HTR-8/SVneo (cell line): ENCODE data around the gene WDSUB1.

Source experiments
- DNase-seq: peaks from one replicate; pipeline ENCODE4 v3.0.0; 2011; ENCODE audit warnings: low spot score, mixed read lengths; ENCODE audit not compliant: insufficient read length
- FAIRE-seq: peaks from 2 replicates; lab custom pipeline; 2011; peaks lifted over from hg19 to GRCh38; lab: Jason Lieb, UNC

WDSUB1 gene

GRCh38 chr2:159267921-159268320 lies 18.6 kb downstream of the WDSUB1 start:
- no peak for DNase-seq
- peak; percentile 28 for FAIRE-seq

DNA sequence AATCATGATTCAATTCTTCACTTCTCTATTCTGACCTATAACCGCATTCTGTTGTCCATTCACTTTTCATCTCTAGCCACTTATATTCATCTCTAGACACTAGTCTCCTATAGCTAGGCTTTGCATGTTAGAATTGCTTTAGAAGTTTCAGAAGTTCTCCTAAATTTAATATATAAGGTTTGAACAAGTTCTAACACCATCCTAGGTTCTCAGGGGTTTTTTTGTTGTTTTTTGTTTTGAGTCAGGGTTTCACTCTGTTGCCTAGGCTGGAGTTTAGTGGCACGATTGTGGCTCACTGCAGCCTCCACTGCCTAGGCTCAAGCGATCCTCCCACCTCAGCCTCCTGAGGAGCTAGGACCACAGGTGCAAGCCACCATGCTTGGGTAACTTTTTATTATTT lies 19.9 kb downstream of the WDSUB1 start:
- FAIRE-seq, result no peak
- no peak for DNase-seq

DNA sequence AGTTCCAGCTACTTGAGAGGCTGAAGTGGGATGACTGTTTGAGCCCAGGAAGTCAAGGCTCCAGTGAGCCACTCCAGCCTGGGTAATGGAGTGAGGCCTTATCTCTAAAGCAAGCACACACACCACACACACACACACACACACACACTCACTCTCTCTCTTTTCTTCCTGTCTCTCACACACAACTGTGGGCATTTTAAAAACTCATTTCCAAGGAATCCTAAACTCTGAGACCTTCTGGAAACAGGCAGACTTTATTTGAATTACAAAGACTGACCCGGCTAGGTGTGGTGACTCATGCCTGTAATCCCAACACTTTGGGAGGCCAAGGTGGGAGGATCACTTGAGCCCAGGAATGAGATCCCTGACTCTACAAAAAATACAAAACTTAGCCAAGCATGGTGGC lies 21.3 kb downstream of the WDSUB1 start:
- FAIRE-seq, result no peak
- DNase-seq, result no peak

DNA sequence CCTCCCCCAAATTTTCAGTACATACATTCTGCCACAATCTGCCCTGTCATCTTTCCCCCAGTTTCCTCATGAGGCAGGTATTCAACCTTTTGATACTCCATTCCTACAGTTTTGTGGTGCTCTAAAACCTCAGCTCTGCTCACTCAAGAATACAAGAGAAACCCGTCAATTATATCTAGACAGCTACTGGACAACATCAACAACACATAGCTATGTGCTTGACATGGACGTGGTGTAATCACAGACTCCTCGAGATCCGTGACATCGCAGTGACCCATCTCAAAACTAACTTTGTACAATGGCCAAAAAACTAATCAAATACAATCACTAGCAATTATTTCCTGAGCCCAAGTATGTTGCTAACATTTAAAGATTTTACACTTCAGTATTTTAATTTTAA lies 23.6 kb downstream of the WDSUB1 start:
- DNase-seq (no peak), FAIRE-seq (no peak)

- DNase-seq, result no peak
- no peak for FAIRE-seq
These were observed 24.3 kb downstream of the WDSUB1 start for GRCh38 chr2:159262226-159262625.

GRCh38 chr2:159256159-159256558 lies 30.3 kb downstream of the WDSUB1 start:
- FAIRE-seq (no peak), DNase-seq (no peak)

- no peak for FAIRE-seq
These were observed 33.6 kb downstream of the WDSUB1 start for GRCh38 chr2:159252905-159253304.

DNA sequence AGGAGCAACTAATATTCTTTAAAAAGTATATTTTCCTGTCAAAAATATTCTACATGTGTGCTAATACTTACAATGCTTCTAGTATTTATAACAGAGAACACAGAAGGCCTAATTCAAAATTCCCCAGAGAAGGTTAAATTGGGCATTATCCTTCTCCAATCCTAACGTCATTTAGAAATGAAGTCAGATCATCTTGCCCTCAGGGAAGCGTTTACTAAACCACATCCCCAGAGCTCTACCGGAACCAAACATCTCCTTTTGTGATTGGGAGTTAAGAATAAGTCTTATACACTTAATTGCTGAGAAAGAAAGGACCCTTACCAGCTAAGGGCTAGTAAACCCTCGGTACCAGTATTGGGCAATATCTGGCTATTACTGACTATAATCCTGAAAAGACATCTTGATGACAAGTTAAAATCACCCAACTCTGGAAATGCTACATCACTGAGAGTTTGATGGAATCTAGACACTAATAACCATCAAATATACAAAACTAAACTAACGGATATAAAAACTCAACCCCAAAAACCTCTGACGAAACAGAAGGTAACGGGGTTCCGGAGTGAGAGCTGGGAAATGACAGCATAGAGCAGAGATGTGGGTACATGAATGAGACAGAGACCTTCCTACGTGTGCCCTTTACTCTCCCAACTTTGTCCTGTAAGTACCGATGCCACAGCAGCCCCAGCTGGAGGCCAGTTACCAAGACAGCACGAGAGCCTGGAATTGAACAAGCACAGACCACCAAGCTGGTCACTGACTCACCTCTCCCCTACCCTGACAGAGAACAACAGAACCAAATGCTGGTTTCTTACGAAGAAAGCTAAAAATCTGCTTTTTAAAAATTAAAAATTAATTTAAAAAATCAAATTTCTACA lies 35.0 kb downstream of the WDSUB1 start:
- no peak for FAIRE-seq
- no peak for DNase-seq

More at GRCh38 chr2:159252905-159253304, 33.6 kb downstream of the WDSUB1 start:
- DNase-seq, result no peak

DNA sequence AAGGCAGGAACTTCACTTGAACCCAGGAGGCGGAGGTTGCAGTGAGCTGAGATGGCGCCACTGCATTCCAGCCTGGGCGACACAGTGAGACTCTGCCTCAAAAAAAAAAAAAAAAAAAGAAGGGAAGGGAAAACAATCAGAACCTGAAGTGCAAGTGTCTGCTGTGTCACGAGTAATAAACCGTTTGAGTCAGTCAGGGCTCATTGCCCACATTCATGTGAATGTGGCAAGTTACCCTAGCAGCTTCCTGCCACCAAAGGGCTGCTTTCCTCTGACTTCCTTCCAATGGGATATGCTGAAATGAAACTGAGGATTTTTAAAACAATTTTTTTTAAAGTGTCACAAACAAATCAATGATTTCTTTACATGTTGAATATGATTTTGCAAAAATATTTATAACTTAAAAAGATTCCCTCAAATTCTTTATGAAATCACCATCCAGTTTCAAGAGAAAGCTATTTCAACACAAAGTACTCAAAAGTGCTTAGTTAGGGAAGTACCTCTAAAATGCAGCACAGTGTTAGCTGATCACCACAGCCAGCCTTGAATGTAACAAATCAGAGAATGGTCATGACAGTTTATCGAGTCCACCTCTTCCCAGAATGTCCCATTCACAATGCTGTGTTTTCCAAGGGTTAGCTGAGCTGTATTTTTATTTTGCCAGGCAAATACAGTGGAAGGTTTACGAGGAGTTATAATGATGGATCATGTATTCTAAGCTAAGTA lies 36.4 kb downstream of the WDSUB1 start:
- FAIRE-seq (peak; percentile 55), DNase-seq (peak; percentile 68)

GRCh38 chr2:159246325-159246988 lies 40.0 kb downstream of the WDSUB1 start:
- DNase-seq (no peak), FAIRE-seq (no peak)

GRCh38 chr2:159243529-159243928 lies 43.0 kb downstream of the WDSUB1 start:
- FAIRE-seq, result no peak
- no peak for DNase-seq

GRCh38 chr2:159234868-159235267 lies 51.6 kb downstream of the WDSUB1 start:
- no peak for DNase-seq

GRCh38 chr2:159232456-159233170 lies 53.9 kb downstream of the WDSUB1 start:
- FAIRE-seq, result no peak
- DNase-seq, result no peak

More at GRCh38 chr2:159234868-159235267, 51.6 kb downstream of the WDSUB1 start:
- FAIRE-seq, result no peak

DNA sequence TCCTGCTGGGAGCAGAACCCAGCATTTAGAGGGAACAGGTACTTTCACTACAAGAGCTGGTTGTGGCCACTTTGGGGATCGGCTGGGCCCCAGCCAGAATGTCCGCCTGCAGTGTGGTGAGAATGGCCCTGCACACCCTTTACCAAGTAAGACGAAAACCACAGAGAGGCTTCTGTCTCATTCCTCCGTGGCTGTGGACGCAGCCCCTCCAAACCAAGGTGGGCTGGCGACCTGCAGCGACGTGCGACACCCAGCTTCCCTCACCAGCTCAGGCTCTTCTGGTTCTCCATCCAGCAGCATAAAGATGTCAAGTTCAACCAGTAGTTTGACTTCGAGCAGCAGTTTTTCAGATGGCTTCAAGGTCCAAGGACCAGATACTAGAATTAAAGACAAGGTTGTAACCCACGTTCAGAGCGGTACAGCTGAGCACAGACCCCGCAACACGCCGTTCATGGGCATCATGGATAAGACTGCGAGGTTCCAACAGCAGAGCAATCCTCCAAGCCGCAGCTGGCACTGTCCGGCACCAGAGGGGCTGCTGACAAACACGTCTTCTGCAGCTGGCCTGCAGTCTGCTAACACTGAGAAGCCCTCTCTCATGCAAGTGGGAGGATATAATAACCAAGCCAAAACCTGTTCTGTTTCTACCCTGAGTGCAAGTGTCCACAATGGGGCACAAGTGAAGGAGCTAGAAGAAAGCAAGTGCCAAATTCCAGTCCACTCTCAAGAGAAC lies 56.2 kb downstream of the WDSUB1 start:
- DNase-seq, result no peak
- FAIRE-seq, result no peak

GRCh38 chr2:159229476-159230144 lies 56.9 kb downstream of the WDSUB1 start:
- FAIRE-seq (no peak), DNase-seq (no peak)

DNA sequence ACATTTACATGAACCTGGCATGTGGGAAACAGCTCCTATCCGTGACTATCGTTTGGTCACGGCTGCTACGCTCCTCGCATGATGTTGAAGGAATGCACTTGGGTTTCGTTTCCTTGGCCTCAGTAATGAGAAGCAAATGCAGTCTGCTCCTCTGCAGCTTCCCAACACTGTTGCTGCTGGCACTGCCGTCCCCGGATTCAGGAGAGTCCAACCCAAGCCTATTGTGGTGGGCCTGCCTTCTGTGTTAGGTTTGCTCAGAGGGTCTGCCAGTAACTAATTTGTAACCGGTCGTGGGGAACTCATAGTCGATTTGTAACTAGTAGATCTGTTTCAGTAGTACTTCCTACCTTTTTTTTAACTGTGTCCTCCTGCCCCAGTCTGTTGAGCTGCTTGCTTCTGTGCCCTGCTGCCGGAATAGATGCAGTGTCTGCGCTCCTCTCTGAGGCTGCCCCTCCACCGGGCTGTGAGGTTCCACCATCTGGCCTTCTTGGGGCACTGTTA lies 58.4 kb downstream of the WDSUB1 start:
- DNase-seq, result no peak
- FAIRE-seq, result no peak

GRCh38 chr2:159227467-159227866 lies 59.0 kb downstream of the WDSUB1 start:
- FAIRE-seq, result no peak
- DNase-seq, result no peak

- FAIRE-seq, result no peak
- DNase-seq, result no peak
These were observed 59.7 kb downstream of the WDSUB1 start for GRCh38 chr2:159226608-159227385.
